Measurements from ENCODE around the gene JAG1.

DNA sequence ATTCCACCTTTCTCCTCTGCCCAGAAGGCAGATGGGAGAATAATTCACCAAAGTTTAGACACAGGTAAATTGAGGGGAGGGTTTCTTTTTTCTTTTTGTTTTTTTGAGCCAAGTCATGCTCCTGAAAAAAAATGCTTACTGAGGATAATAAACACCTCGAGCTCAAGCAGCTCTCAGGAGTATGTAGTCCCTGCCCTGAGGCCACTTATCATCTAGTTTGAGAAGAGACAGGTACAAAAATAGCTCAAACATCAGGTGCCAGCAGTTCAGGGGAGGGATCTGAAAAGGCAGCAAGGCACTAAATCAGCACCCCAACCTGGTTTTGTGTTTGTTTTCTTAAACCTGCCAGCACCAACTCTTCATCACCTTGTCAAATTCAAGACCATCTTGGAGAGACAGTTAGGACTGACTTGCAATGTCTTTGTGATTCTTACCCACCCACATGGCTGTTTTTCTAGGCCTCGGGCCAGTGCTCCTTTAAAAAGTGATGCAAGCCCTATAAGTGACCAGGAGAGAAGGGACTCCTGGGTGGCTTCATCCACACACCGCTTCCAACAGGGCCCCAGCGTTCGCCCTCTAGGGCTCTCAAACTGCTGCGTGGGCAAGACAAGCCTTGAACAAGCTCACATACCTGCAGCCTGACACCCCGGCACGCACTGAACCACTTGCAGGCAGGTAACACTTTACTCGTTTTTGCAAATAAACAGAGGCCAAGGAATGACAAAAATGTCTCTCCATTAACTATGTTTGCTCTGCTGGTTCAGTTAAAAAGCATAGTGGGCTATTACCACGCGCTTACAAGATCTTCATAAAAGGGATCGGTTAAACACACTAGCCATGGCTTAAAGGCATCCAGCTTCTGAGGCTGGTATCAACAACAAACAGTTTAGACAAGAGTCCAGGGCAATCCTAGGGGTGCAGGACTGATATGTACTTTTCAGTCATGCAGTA lies 13.9 kb downstream of the JAG1 start:
- TF ChIP-seq ATF1 (CRISPR knock-in tag; IDR thresholded peaks at IDR 0.05) (no peak), ATF6 (CRISPR knock-in tag; IDR thresholded peaks at IDR 0.05) (no peak), STAT6 (CRISPR knock-in tag; conservative IDR thresholded peaks at IDR 0.05; ENCODE audit: low read depth) (no peak), AFF4 (CRISPR knock-in tag; IDR thresholded peaks at IDR 0.05; ENCODE audit: borderline replicate concordance) (no peak), CTCF (IDR thresholded peaks at IDR 0.05) (no peak), FOXP1 (CRISPR knock-in tag; IDR thresholded peaks at IDR 0.05; ENCODE audit: borderline replicate concordance) (no peak)
- TF ChIP-seq, protein P1, sequence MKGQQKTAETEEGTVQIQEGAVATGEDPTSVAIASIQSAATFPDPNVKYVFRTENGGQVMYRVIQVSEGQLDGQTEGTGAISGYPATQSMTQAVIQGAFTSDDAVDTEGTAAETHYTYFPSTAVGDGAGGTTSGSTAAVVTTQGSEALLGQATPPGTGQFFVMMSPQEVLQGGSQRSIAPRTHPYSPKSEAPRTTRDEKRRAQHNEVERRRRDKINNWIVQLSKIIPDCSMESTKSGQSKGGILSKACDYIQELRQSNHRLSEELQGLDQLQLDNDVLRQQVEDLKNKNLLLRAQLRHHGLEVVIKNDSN (CRISPR knock-in tag; IDR thresholded peaks at IDR 0.05) = no peak
- TF ChIP-seq, protein P2, sequence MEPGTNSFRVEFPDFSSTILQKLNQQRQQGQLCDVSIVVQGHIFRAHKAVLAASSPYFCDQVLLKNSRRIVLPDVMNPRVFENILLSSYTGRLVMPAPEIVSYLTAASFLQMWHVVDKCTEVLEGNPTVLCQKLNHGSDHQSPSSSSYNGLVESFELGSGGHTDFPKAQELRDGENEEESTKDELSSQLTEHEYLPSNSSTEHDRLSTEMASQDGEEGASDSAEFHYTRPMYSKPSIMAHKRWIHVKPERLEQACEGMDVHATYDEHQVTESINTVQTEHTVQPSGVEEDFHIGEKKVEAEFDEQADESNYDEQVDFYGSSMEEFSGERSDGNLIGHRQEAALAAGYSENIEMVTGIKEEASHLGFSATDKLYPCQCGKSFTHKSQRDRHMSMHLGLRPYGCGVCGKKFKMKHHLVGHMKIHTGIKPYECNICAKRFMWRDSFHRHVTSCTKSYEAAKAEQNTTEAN (CRISPR knock-in tag; IDR thresholded peaks at IDR 0.05) = no peak
